Measurements from ENCODE around the gene COL26A1. TPM values are rescaled to one million over a fixed set of nuclear protein-coding genes. Genes with fewer than 3 reads are reported as not detected.

The COL26A1 gene
- total and polyA plus RNA-seq, 2 of the 4 experiments (the other 2 are of a cell fraction) = not detected

DNA sequence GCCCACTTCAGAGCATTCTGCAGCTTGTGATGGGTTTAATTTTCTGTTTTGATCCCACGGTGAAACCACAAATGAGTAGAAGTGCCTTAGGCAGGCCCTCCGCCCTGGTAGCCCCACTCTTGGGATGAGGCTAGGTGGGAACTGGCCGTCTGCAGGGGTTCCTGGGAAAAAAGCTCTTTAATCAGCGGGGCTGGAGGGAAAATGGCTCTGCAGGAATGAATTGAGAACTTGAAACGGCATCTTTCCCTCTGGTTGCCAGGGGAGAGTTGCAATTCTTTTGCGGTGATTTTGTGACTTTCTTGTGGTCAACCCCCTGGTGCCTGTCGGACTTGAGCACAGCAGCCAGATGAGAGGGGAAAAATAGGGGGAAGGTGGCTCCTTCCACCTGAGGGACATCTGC, 32.7 kb downstream of the COL26A1 start:
- no TSS peak for BruUV-seq (replicated peaks)
- 59% methylated on average over 3 of the region's 7 CpGs; no CpG with 5 or more reads in 1 of the 2 experiments for WGBS, 2 experiments (ENCODE audit: extremely low coverage in 2 of 2, insufficient read length in 1 of 2)
- dilution Hi-C loops (cut with HindIII; ENCODE audit: low sequenced_read_pairs, unreplicated experiment) (no loop called here), in situ Hi-C loops (cut with MboI; ENCODE audit: low sequenced_read_pairs) (no loop called here), intact Hi-C loops (cut with micrococcal nuclease) (no loop called here)
- Histone ChIP-seq H3K9me1 (ENCODE audit: insufficient read depth, low read length) (no peaks in the 10 kb centered on the region), H3K36me3 (ENCODE audit: control insufficient read depth, insufficient read depth, low read length) (no peaks in the 10 kb centered on the region), H4K91ac (ENCODE audit: insufficient read depth, low read depth, low read length) (no peak overlapping the region), H3K27ac (ENCODE audit: insufficient read depth, low read length) (no peak overlapping the region), H2BK5ac (ENCODE audit: low read depth, low read length, poor library complexity, severe bottlenecking) (no peak overlapping the region), H2BK20ac (ENCODE audit: low read depth, low read length) (no peak overlapping the region), H3K18ac (ENCODE audit: low read depth, low read length) (no peak overlapping the region), H3K79me1 (ENCODE audit: low read depth in 1 of 2, low read length in 2 of 2) (no peaks in the 10 kb centered on the region), H3K56ac (ENCODE audit: extremely low read depth, insufficient read depth, low read length) (no peak overlapping the region), H2AK9ac (replicated peaks; ENCODE audit: low read depth, low read length, poor library complexity) (no peak overlapping the region), H3K4me1 (ENCODE audit: control insufficient read depth, insufficient read depth, low read length) (no peaks in the 10 kb centered on the region; the same call in 1 of the 2 replicates), H3K14ac (replicated peaks; ENCODE audit: low read depth, low read length) (no peak overlapping the region), H4K20me1 (ENCODE audit: insufficient read depth, low read length) (no peaks in the 10 kb centered on the region), H3K4ac (ENCODE audit: low read depth, low read length) (no peak overlapping the region), H2BK15ac (ENCODE audit: low read depth, low read length) (no peak overlapping the region), H3K9ac (ENCODE audit: low read depth, low read length) (no peak overlapping the region), H4K5ac (ENCODE audit: low read depth, low read length) (no peak overlapping the region), H3K4me3 (ENCODE audit: insufficient read depth, low read depth, low read length) (no peak overlapping the region), H3K9me3 (ENCODE audit: control insufficient read depth, insufficient read depth, low read length) (no peaks in the 10 kb centered on the region), H4K8ac (ENCODE audit: low read depth in 2 of 2, low read length in 2 of 2) (no peak overlapping the region), H3K23ac (ENCODE audit: low read depth, low read length) (no peak overlapping the region), H2AK5ac (ENCODE audit: low read depth, low read length) (no peak overlapping the region), H2AFZ (replicated peaks; ENCODE audit: low read length, poor library complexity) (no peak overlapping the region), H3K27me3 (ENCODE audit: control insufficient read depth, insufficient read depth, low read length) (peaks cover 40% of the 10 kb centered on the region), H3K4me2 (ENCODE audit: low read depth, low read length) (no peak overlapping the region), H2BK120ac (ENCODE audit: low read depth, low read length) (no peak overlapping the region)
- no peak for TF ChIP-seq ELK1 (IDR thresholded peaks at IDR 0.05; ENCODE audit: borderline replicate concordance, low read depth, low read length)
- TF ChIP-seq USF2 (IDR thresholded peaks at IDR 0.05; ENCODE audit: low read depth, low read length) = no peak
- ChIA-PET POLR2A (ENCODE audit: unreplicated experiment) (no interaction called here), CTCF (no interaction called here)
- DNase-seq (no peak), ATAC-seq (ENCODE audit: low read depth) (no peak)
